ENCODE measurements around the gene UIMC1.

- TF ChIP-seq, protein P1, sequence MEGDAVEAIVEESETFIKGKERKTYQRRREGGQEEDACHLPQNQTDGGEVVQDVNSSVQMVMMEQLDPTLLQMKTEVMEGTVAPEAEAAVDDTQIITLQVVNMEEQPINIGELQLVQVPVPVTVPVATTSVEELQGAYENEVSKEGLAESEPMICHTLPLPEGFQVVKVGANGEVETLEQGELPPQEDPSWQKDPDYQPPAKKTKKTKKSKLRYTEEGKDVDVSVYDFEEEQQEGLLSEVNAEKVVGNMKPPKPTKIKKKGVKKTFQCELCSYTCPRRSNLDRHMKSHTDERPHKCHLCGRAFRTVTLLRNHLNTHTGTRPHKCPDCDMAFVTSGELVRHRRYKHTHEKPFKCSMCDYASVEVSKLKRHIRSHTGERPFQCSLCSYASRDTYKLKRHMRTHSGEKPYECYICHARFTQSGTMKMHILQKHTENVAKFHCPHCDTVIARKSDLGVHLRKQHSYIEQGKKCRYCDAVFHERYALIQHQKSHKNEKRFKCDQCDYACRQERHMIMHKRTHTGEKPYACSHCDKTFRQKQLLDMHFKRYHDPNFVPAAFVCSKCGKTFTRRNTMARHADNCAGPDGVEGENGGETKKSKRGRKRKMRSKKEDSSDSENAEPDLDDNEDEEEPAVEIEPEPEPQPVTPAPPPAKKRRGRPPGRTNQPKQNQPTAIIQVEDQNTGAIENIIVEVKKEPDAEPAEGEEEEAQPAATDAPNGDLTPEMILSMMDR (IDR thresholded peaks at IDR 0.05), result no peak
- no peak for TF ChIP-seq POLR2A (IDR thresholded peaks at IDR 0.05)
These were observed 109.3 kb downstream of the UIMC1 start for GRCh38 chr5:176897263-176897662.
